ENCODE results near the gene NAE1. TPM values are rescaled to one million over a fixed set of nuclear protein-coding genes. Genes with fewer than 3 reads are reported as not detected.

The NAE1 gene
- total and polyA plus RNA-seq, 7 experiments from 2014 or later = 62.3 to 103 (median 96.3) TPM

- Histone ChIP-seq H3K36me3 (ENCODE audit: control insufficient read depth in 2 of 3, insufficient read depth in 3 of 3, low read length in 3 of 3) (no peaks in the 10 kb centered on the region), H3K4me1 (ENCODE audit: control insufficient read depth in 2 of 2, insufficient read depth in 2 of 2, low read length in 2 of 2) (no peaks in the 10 kb centered on the region), H3K9me3 (ENCODE audit: control insufficient read depth in 2 of 3, low read length in 3 of 3) (no peaks in the 10 kb centered on the region), H3K27me3 (ENCODE audit: control insufficient read depth in 2 of 2, insufficient read depth in 2 of 2, low read length in 2 of 2) (no peaks in the 10 kb centered on the region), H3K4me3 (ENCODE audit: low read length) (no peak overlapping the region), H3K27ac (ENCODE audit: low read depth, low read length) (no peak overlapping the region)
- Mint-ChIP-seq H3K4me3 (no peak overlapping the region), H3K27ac (no peak overlapping the region), H3K27me3 (peaks cover 1 to 15% (median 6%) of the 10 kb centered on the region in 5 donors), H3K9me3 (no peaks in the 10 kb centered on the region), H3K36me3 (no peaks in the 10 kb centered on the region), H3K4me1 (peaks cover 0 to 15% (median 0%) of the 10 kb centered on the region in 7 donors)
- no peak for ATAC-seq
- intact Hi-C loops (cut with micrococcal nuclease) = no loop called here
- CTCF ChIA-PET = interaction anchor here (1.2 to 1.3 kb wide), 2 partner anchors 15 to 21 kb away, joined by 3 read pairs; no protein-coding TSS in a partner anchor
- DNase-seq = no peak
- POLR2A ChIA-PET = no interaction called here
Measured at GRCh38 chr16:66851166-66851964, 20.6 kb upstream of the NAE1 start.

- H3K4me3 ChIP-seq (ENCODE audit: low read length) = no peak overlapping the region
- Mint-ChIP-seq H3K4me1 (peaks cover 0 to 16% (median 0%) of the 10 kb centered on the region in 7 donors), H3K36me3 (no peaks in the 10 kb centered on the region), H3K4me3 (no peak overlapping the region), H3K9me3 (peaks cover 0 to 2% (median 0%) of the 10 kb centered on the region in 11 donors), H3K27me3 (peaks cover 12 to 26% (median 17%) of the 10 kb centered on the region in 5 donors), H3K27ac (no peak overlapping the region)
- H3K36me3 ChIP-seq (ENCODE audit: control insufficient read depth in 2 of 3, insufficient read depth in 3 of 3, low read length in 3 of 3) = no peaks in the 10 kb centered on the region
- intact Hi-C loops (cut with micrococcal nuclease) = no loop called here
- no peak overlapping the region for H3K27ac ChIP-seq (ENCODE audit: low read depth, low read length)
- CTCF ChIA-PET = interaction anchor here (1.3 kb wide), 1 partner anchor 17 kb away, joined by 3 read pairs; no protein-coding TSS in a partner anchor
- H3K9me3 ChIP-seq (ENCODE audit: control insufficient read depth in 2 of 3, low read length in 3 of 3) = no peaks in the 10 kb centered on the region
- no peak for DNase-seq
- no peaks in the 10 kb centered on the region for H3K4me1 ChIP-seq (ENCODE audit: control insufficient read depth in 2 of 2, insufficient read depth in 2 of 2, low read length in 2 of 2)
- peak; percentile 31 for ATAC-seq
- POLR2A ChIA-PET = interaction anchor here (1.9 kb wide), 1 partner anchor 20 kb away, joined by 5 read pairs; the partner anchor contains the start of gene NAE1
- H3K27me3 ChIP-seq (ENCODE audit: control insufficient read depth in 2 of 2, insufficient read depth in 2 of 2, low read length in 2 of 2) = no peaks in the 10 kb centered on the region
Measured at GRCh38 chr16:66850115-66850815, 19.5 kb upstream of the NAE1 start.

DNA sequence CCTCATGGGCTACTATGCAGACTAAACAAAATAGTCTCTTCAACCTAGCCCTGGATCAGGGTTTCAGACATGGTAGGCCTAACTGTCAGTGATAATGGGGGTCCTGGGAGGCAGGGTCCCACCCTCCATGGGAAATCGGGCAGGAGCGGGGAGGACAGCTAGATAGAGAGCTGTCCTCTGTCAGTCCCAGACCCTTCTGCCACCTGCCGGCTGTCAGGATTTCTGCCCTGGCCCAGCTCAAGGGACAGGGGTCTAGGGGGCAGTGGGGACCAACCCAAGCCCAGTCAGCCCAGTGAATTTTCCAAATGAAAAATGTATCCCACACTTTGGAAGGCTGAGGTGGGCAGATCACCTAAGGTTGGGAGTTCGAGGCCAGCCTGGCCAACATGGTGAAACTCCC is 18.8 kb upstream of the NAE1 start:
- Mint-ChIP-seq H3K27me3 (peaks cover 16 to 31% (median 19%) of the 10 kb centered on the region in 5 donors), H3K27ac (no peak overlapping the region), H3K9me3 (peaks cover 0 to 2% (median 0%) of the 10 kb centered on the region in 11 donors), H3K36me3 (no peaks in the 10 kb centered on the region), H3K4me3 (no peak overlapping the region), H3K4me1 (peaks cover 0 to 20% (median 0%) of the 10 kb centered on the region in 7 donors)
- Histone ChIP-seq H3K36me3 (ENCODE audit: control insufficient read depth in 2 of 3, insufficient read depth in 3 of 3, low read length in 3 of 3) (no peaks in the 10 kb centered on the region), H3K4me3 (ENCODE audit: low read length) (no peak overlapping the region), H3K27ac (ENCODE audit: low read depth, low read length) (no peak overlapping the region), H3K9me3 (ENCODE audit: control insufficient read depth in 2 of 3, low read length in 3 of 3) (no peaks in the 10 kb centered on the region), H3K27me3 (ENCODE audit: control insufficient read depth in 2 of 2, insufficient read depth in 2 of 2, low read length in 2 of 2) (no peaks in the 10 kb centered on the region), H3K4me1 (ENCODE audit: control insufficient read depth in 2 of 2, insufficient read depth in 2 of 2, low read length in 2 of 2) (peaks cover 0 to 4% of the 10 kb centered on the region in 2 donors)
- intact Hi-C loops (cut with micrococcal nuclease) = no loop called here
- ChIA-PET POLR2A (interaction anchor here (1.9 kb wide), 1 partner anchor 19 kb away, joined by 5 read pairs; the partner anchor contains the start of gene NAE1), CTCF (no interaction called here)
- DNase-seq = no peak
- ATAC-seq = no peak

- no peak overlapping the region for H3K27ac Mint-ChIP-seq
- no peaks in the 10 kb centered on the region for H3K36me3 Mint-ChIP-seq
- peaks cover 17 to 32% (median 20%) of the 10 kb centered on the region in 5 donors for H3K27me3 Mint-ChIP-seq
- H3K9me3 Mint-ChIP-seq = peaks cover 0 to 2% (median 0%) of the 10 kb centered on the region in 11 donors
- Histone ChIP-seq H3K4me3 (ENCODE audit: low read length) (no peak overlapping the region), H3K4me1 (ENCODE audit: control insufficient read depth in 2 of 2, insufficient read depth in 2 of 2, low read length in 2 of 2) (peaks cover 0 to 4% of the 10 kb centered on the region in 2 donors), H3K27me3 (ENCODE audit: control insufficient read depth in 2 of 2, insufficient read depth in 2 of 2, low read length in 2 of 2) (no peaks in the 10 kb centered on the region), H3K9me3 (ENCODE audit: control insufficient read depth in 2 of 3, low read length in 3 of 3) (no peaks in the 10 kb centered on the region), H3K36me3 (ENCODE audit: control insufficient read depth in 2 of 3, insufficient read depth in 3 of 3, low read length in 3 of 3) (no peaks in the 10 kb centered on the region), H3K27ac (ENCODE audit: low read depth, low read length) (no peak overlapping the region)
- POLR2A ChIA-PET = interaction anchor here (1.9 kb wide), 1 partner anchor 19 kb away, joined by 5 read pairs; the partner anchor contains the start of gene NAE1
- ATAC-seq = no peak
- DNase-seq = no peak
- peaks cover 0 to 21% (median under 1%) of the 10 kb centered on the region in 7 donors for H3K4me1 Mint-ChIP-seq
- CTCF ChIA-PET = no interaction called here
- intact Hi-C loops (cut with micrococcal nuclease) = no loop called here
- no peak overlapping the region for H3K4me3 Mint-ChIP-seq
Measured at GRCh38 chr16:66849021-66849420, 18.2 kb upstream of the NAE1 start.

DNA sequence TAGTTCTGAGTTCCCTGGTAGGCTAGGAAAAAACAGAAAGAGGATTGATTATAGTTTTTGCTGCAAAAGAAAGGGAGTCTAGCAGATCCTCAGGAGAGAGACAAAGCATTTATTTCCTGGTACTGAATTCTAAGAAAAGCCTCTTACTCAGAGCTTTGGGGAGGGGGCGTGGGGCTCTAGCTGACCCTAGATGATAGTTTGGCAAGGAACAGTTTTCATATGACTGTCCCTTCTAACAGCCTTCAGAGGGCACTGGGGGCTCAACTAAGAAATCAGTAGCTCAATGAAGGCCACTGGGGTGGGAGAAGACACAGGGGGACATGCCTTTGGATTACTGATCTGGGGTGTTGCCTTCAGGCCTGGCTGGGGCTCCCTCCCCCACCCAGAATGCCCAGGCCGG is 17.4 kb upstream of the NAE1 start:
- intact Hi-C loops (cut with micrococcal nuclease) = no loop called here
- H3K4me1 Mint-ChIP-seq = peaks cover 0 to 22% (median 5%) of the 10 kb centered on the region in 7 donors
- ChIA-PET POLR2A (no interaction called here), CTCF (interaction anchor here (0.8 kb wide), 1 partner anchor 19 kb away, joined by 3 read pairs; no protein-coding TSS in a partner anchor)
- Histone ChIP-seq H3K27me3 (ENCODE audit: control insufficient read depth in 2 of 2, insufficient read depth in 2 of 2, low read length in 2 of 2) (no peaks in the 10 kb centered on the region), H3K27ac (ENCODE audit: low read depth, low read length) (no peak overlapping the region), H3K4me3 (ENCODE audit: low read length) (no peak overlapping the region), H3K36me3 (ENCODE audit: control insufficient read depth in 2 of 3, insufficient read depth in 3 of 3, low read length in 3 of 3) (no peaks in the 10 kb centered on the region), H3K9me3 (ENCODE audit: control insufficient read depth in 2 of 3, low read length in 3 of 3) (no peaks in the 10 kb centered on the region), H3K4me1 (ENCODE audit: control insufficient read depth in 2 of 2, insufficient read depth in 2 of 2, low read length in 2 of 2) (peaks cover 0 to 4% of the 10 kb centered on the region in 2 donors)
- H3K27ac Mint-ChIP-seq = peak overlapping the region in 2 of 9 donors; percentile 21 to 25
- peaks cover 0 to 2% (median 0%) of the 10 kb centered on the region in 11 donors for H3K9me3 Mint-ChIP-seq
- H3K4me3 Mint-ChIP-seq = peak overlapping the region in 1 of 10 donors; percentile 8
- ATAC-seq (no peak), DNase-seq (no peak)
- H3K27me3 Mint-ChIP-seq = peaks cover 26 to 40% (median 28%) of the 10 kb centered on the region in 5 donors
- peaks cover 0 to 3% (median 0%) of the 10 kb centered on the region in 5 donors for H3K36me3 Mint-ChIP-seq

- H3K9me3 ChIP-seq (ENCODE audit: control insufficient read depth in 2 of 3, low read length in 3 of 3) = no peaks in the 10 kb centered on the region
- no peak overlapping the region for H3K4me3 ChIP-seq (ENCODE audit: low read length)
- no peaks in the 10 kb centered on the region for H3K36me3 ChIP-seq (ENCODE audit: control insufficient read depth in 2 of 3, insufficient read depth in 3 of 3, low read length in 3 of 3)
- Mint-ChIP-seq H3K27me3 (peaks cover 31 to 46% (median 34%) of the 10 kb centered on the region in 5 donors), H3K9me3 (peaks cover 0 to 2% (median 0%) of the 10 kb centered on the region in 11 donors), H3K4me1 (peaks cover 0 to 22% (median 5%) of the 10 kb centered on the region in 7 donors), H3K4me3 (peak overlapping the region in 1 of 10 donors; percentile 8), H3K36me3 (peaks cover 0 to 3% (median 0%) of the 10 kb centered on the region in 5 donors), H3K27ac (peak overlapping the region in 1 of 9 donors; percentile 21)
- ChIA-PET CTCF (interaction anchor here (0.8 kb wide), 1 partner anchor 20 kb away, joined by 3 read pairs; no protein-coding TSS in a partner anchor), POLR2A (no interaction called here)
- no peaks in the 10 kb centered on the region for H3K27me3 ChIP-seq (ENCODE audit: control insufficient read depth in 2 of 2, insufficient read depth in 2 of 2, low read length in 2 of 2)
- ATAC-seq (no peak), DNase-seq (no peak)
- intact Hi-C loops (cut with micrococcal nuclease) = no loop called here
- no peak overlapping the region for H3K27ac ChIP-seq (ENCODE audit: low read depth, low read length)
- peaks cover 0 to 4% of the 10 kb centered on the region in 2 donors for H3K4me1 ChIP-seq (ENCODE audit: control insufficient read depth in 2 of 2, insufficient read depth in 2 of 2, low read length in 2 of 2)
Measured at GRCh38 chr16:66847533-66848067, 16.8 kb upstream of the NAE1 start.
